H1 (cell line): ENCODE results near the gene C22orf31. TPM values are rescaled to one million over a fixed set of nuclear protein-coding genes. Genes with fewer than 3 reads are reported as not detected.

Experiments
- CTCF ChIA-PET: fragments of 300-600 bp; sonication (Branson Sonifier 250); formaldehyde crosslinking; loops from one replicate; lab custom pipeline; 2021; ENCODE audit not compliant: partially characterized antibody; lab: Charles Lee
- POLR2A ChIA-PET: fragments of 300-600 bp; sonication (Branson Sonifier 250); formaldehyde crosslinking; loops from one replicate; lab custom pipeline; 2021; ENCODE audit warnings: inconsistent platforms; ENCODE audit not compliant: partially characterized antibody; lab: Charles Lee
- DNase-seq, 2 experiments: peaks; one replicate each; pipeline versions ENCODE4 v3.0.0 to v3.0.0-alpha.2; 2010 to 2022; ENCODE audit warnings: low spot score in 2 of 2, low read depth in 1 of 2, mixed read lengths in 1 of 2
- FAIRE-seq: peaks from 2 replicates; lab custom pipeline; 2011; peaks lifted over from hg19 to GRCh38; lab: Jason Lieb, UNC
- H2AFZ ChIP-seq: 2 replicates; pipeline ENCODE4 v1.8.1; 2012; ENCODE audit warnings: low read length, inconsistent platforms
- H2AK5ac ChIP-seq: 2 replicates; pipeline ENCODE4 v1.6.1; 2013; ENCODE audit warnings: low read depth, low read length
- H2BK120ac ChIP-seq: replicated peaks from 2 replicates; pipeline ENCODE3; 2013; ENCODE audit warnings: low read depth, low read length, inconsistent platforms
- H2BK12ac ChIP-seq: 2 replicates; pipeline ENCODE4 v1.6.1; 2013; ENCODE audit warnings: low read depth, low read length
- H2BK15ac ChIP-seq: 2 replicates; pipeline ENCODE4 v1.6.1; 2013; ENCODE audit warnings: low read length
- H2BK20ac ChIP-seq: 2 replicates; pipeline ENCODE4 v1.6.1; 2013; ENCODE audit warnings: low read length
- H2BK5ac ChIP-seq: 2 replicates; pipeline ENCODE4 v1.6.1; 2013; ENCODE audit warnings: low read depth, low read length
- H3K14ac ChIP-seq: 2 replicates; pipeline ENCODE4 v1.6.1; 2013; ENCODE audit warnings: inconsistent platforms; ENCODE audit not compliant: insufficient read length
- H3K18ac ChIP-seq: 2 replicates; pipeline ENCODE4 v1.6.1; 2013; ENCODE audit warnings: low read length; ENCODE audit errors: extremely low read depth
- H3K23ac ChIP-seq: 2 replicates; pipeline ENCODE4 v1.6.1; 2013; ENCODE audit warnings: inconsistent platforms; ENCODE audit not compliant: insufficient read length
- H3K23me2 ChIP-seq: 2 replicates; pipeline ENCODE4 v1.6.1; 2013; ENCODE audit warnings: low read depth, low read length
- H3K27ac ChIP-seq: 2 replicates; pipeline ENCODE4 v1.6.1; 2011; ENCODE audit warnings: low read depth, low read length, inconsistent platforms
- H3K27me3 ChIP-seq, 4 experiments: replicated peaks in 1 of 4; 1 replicate in 1 of 4; 2 replicates in 3 of 4; pipeline versions ENCODE4 v1.6.1 to v1.8.1; 2011 to 2013; ENCODE audit warnings: low read length in 3 of 4, mild to moderate bottlenecking in 3 of 4, inconsistent platforms in 2 of 4, mixed read lengths in 2 of 4, moderate library complexity in 1 of 4; ENCODE audit not compliant: control insufficient read depth in 3 of 4, insufficient read depth in 3 of 4; ENCODE audit errors: extremely low read depth in 1 of 4
- H3K36me3 ChIP-seq, 4 experiments: 2 replicates each; pipeline versions ENCODE4 v1.6.1 to v1.8.1; 2011 to 2013; ENCODE audit warnings: mild to moderate bottlenecking in 4 of 4, low read length in 3 of 4, moderate library complexity in 2 of 4, control low read depth in 1 of 4, inconsistent platforms in 1 of 4; ENCODE audit not compliant: insufficient read depth in 4 of 4, control insufficient read depth in 2 of 4
- H3K4ac ChIP-seq: replicated peaks from 2 replicates; pipeline ENCODE3; 2013; ENCODE audit warnings: low read length, low read depth, mixed read lengths, inconsistent platforms; ENCODE audit not compliant: insufficient read length
- H3K4me1 ChIP-seq, 4 experiments: replicated peaks in 1 of 4; 1 replicate in 1 of 4; 2 replicates in 3 of 4; pipeline versions ENCODE4 v1.6.1 to v1.8.1; 2011 to 2013; ENCODE audit warnings: low read length in 3 of 4, inconsistent platforms in 2 of 4, mixed read lengths in 1 of 4; ENCODE audit not compliant: insufficient read depth in 4 of 4, control insufficient read depth in 3 of 4
- H3K4me2 ChIP-seq, 2 experiments: 2 replicates each; pipeline versions ENCODE4 v1.6.1 to v1.8.1; 2011 to 2013; ENCODE audit warnings: low read depth in 2 of 2, low read length in 2 of 2, control low read depth in 1 of 2, inconsistent platforms in 1 of 2, mild to moderate bottlenecking in 1 of 2; ENCODE audit not compliant: insufficient read depth in 1 of 2
- H3K4me3 ChIP-seq, 4 experiments: fragments of 200-600, 300-600 bp in 1 of 4; sonication (generic), shearing (Covaris generic), sonication (Bioruptor Twin) in 1 of 4; 2 replicates each; pipeline versions ENCODE4 v1.5.1 to v1.8.1; 2011 to 2016; ENCODE audit warnings: low read length in 4 of 4, low read depth in 3 of 4, control low read depth in 2 of 4, inconsistent platforms in 2 of 4, mild to moderate bottlenecking in 2 of 4, mixed read lengths in 1 of 4, moderate library complexity in 1 of 4; ENCODE audit not compliant: insufficient read depth in 2 of 4; ENCODE audit errors: extremely low read depth in 1 of 4
- H3K56ac ChIP-seq: replicated peaks from 2 replicates; pipeline ENCODE3; 2013; ENCODE audit warnings: low read depth, mild to moderate bottlenecking, mixed read lengths, low read length, inconsistent platforms; ENCODE audit not compliant: insufficient read length
- H3K79me1 ChIP-seq: 2 replicates; pipeline ENCODE4 v1.6.1; 2013; ENCODE audit warnings: low read depth, low read length, control low read depth
- H3K79me2 ChIP-seq, 2 experiments: 2 replicates each; pipeline versions ENCODE4 v1.6.1 to v1.8.1; 2012 to 2013; ENCODE audit warnings: low read length in 2 of 2, mild to moderate bottlenecking in 2 of 2, inconsistent platforms in 1 of 2; ENCODE audit not compliant: insufficient read depth in 2 of 2, control insufficient read depth in 1 of 2
- H3K9ac ChIP-seq, 4 experiments: replicated peaks in 1 of 4; 1 replicate in 1 of 4; 2 replicates in 3 of 4; pipeline versions ENCODE4 v1.6.1 to v1.8.1; 2011 to 2013; ENCODE audit warnings: low read depth in 3 of 4, low read length in 3 of 4, control low read depth in 2 of 4, mild to moderate bottlenecking in 2 of 4, moderate library complexity in 2 of 4, inconsistent platforms in 1 of 4; ENCODE audit errors: extremely low read depth in 1 of 4
- H3K9me3 ChIP-seq, 2 experiments: 2 replicates each; pipeline versions ENCODE4 v1.6.1 to v1.8.1; 2012 to 2013; ENCODE audit warnings: mild to moderate bottlenecking in 2 of 2, moderate library complexity in 2 of 2, control low read depth in 1 of 2, inconsistent platforms in 1 of 2, low read depth in 1 of 2, low read length in 1 of 2, mixed read lengths in 1 of 2; ENCODE audit not compliant: insufficient read depth in 2 of 2
- H4K20me1 ChIP-seq, 2 experiments: replicated peaks in 1 of 2; 2 replicates each; pipeline versions ENCODE3 to v1.8.1; 2011 to 2013; ENCODE audit warnings: inconsistent platforms in 2 of 2, low read length in 2 of 2, mild to moderate bottlenecking in 1 of 2; ENCODE audit not compliant: insufficient read depth in 2 of 2, control insufficient read depth in 1 of 2
- H4K5ac ChIP-seq: 2 replicates; pipeline ENCODE4 v1.6.1; 2013; ENCODE audit warnings: low read length, low read depth, mixed read lengths, inconsistent platforms; ENCODE audit not compliant: insufficient read length
- H4K8ac ChIP-seq: 2 replicates; pipeline ENCODE4 v1.8.0; 2013; ENCODE audit warnings: mild to moderate bottlenecking, moderate library complexity, low read length, inconsistent platforms; ENCODE audit not compliant: insufficient read depth; ENCODE audit errors: extremely low read depth
- H4K91ac ChIP-seq: replicated peaks from 2 replicates; pipeline ENCODE3; 2013; ENCODE audit warnings: low read length, mixed read lengths, inconsistent platforms; ENCODE audit not compliant: insufficient read length
- ASH2L ChIP-seq: fragments of 200-600, 300-600 bp; sonication (generic); IDR thresholded peaks from one replicate; pipeline ENCODE4 v1.7.1; 2017; ENCODE audit warnings: low read length
- CBX5 ChIP-seq: fragments of 300-800, 300-1000 bp; sonication (generic); IDR thresholded peaks from 2 replicates; pipeline ENCODE4 v1.7.1; 2016; ENCODE audit warnings: antibody characterized with exemption, low read length, low read depth
- E2F6 ChIP-seq: IDR thresholded peaks from 2 replicates; pipeline ENCODE4 v1.6.1; 2012; ENCODE audit warnings: inconsistent platforms
- EZH2 ChIP-seq: fragments of 200-600 bp; sonication (generic); IDR thresholded peaks from 2 replicates; pipeline ENCODE4 v1.7.1; 2012; ENCODE audit warnings: low read depth, mild to moderate bottlenecking, moderate library complexity, low read length, inconsistent platforms; ENCODE audit not compliant: severe bottlenecking
- HDAC2 ChIP-seq, 2 experiments: fragments of 300-600 bp in 1 of 2; sonication (generic) in 1 of 2; IDR thresholded peaks; 2 replicates each; pipeline ENCODE4 v1.6.1; 2011 to 2012; ENCODE audit warnings: low read depth in 2 of 2, low read length in 2 of 2, mild to moderate bottlenecking in 2 of 2, moderate library complexity in 2 of 2, borderline replicate concordance in 1 of 2, inconsistent platforms in 1 of 2
- KDM4A ChIP-seq: IDR thresholded peaks from one replicate; pipeline ENCODE4 v1.7.1; 2012; ENCODE audit warnings: low read depth, mild to moderate bottlenecking, moderate library complexity, low read length, inconsistent platforms; ENCODE audit not compliant: severe bottlenecking
- MAFK ChIP-seq: IDR thresholded peaks from 2 replicates; pipeline ENCODE4 v1.6.1; 2012; ENCODE audit warnings: low read depth, mild to moderate bottlenecking, improper control_type of control experiment, low read length
- POLR2AphosphoS5 ChIP-seq: IDR thresholded peaks from 2 replicates; pipeline ENCODE4 v1.6.1; 2011; ENCODE audit warnings: low read depth, low read length
- RAD21 ChIP-seq, 2 experiments: IDR thresholded peaks in 1 of 2; conservative IDR thresholded peaks in 1 of 2; 2 replicates each; pipeline ENCODE4 v1.6.1; 2011; ENCODE audit warnings: low read depth in 2 of 2, low read length in 2 of 2, improper control_type of control experiment in 1 of 2, inconsistent platforms in 1 of 2, mild to moderate bottlenecking in 1 of 2, moderate library complexity in 1 of 2
- RFX5 ChIP-seq: IDR thresholded peaks from 2 replicates; pipeline ENCODE4 v1.6.1; 2011; ENCODE audit warnings: low read depth, low read length, improper control_type of control experiment, borderline replicate concordance
- WGBS, 2 experiments: shearing (Covaris generic) in 1 of 2; methylation state at CpG; one replicate each; pipeline versions ENCODE4 v1.1.6 to v1.1.7; 2013 to 2015; ENCODE audit warnings: low lambda C conversion rate in 2 of 2, mixed read lengths in 2 of 2, inconsistent platforms in 1 of 2, low coverage in 1 of 2, missing lambda C conversion rate in 1 of 2; ENCODE audit not compliant: insufficient replicate concordance in 2 of 2, insufficient coverage in 1 of 2, insufficient read length in 1 of 2; ENCODE audit errors: extremely low coverage in 1 of 2, missing lambda C conversion rate in 1 of 2; 5-methylcytosine and 5-hydroxymethylcytosine counted together
- long read RNA-seq, 2 experiments: library from RNA in 1 of 2; library from capped mRNA in 1 of 2; stranded (forward); transcript quantifications; one replicate each; pipeline ENCODE4 v2.0.0, GENCODE V29; 2021; ENCODE audit warnings: inconsistent platforms in 1 of 2
- polyA minus RNA-seq, 3 experiments: library from RNA; depleted of rRNA, polyadenylated mRNA; stranded (reverse); fragments of >200 nt; gene quantifications; 1 replicate in 2 of 3; 2 replicates in 1 of 3; pipeline ENCODE4 v1.2.3, GENCODE V29; 2011
- polyA plus RNA-seq, 7 experiments: library from polyadenylated mRNA; depleted of rRNA in 3 of 7; stranded (reverse) in 5 of 7; unstranded in 2 of 7; fragments of >200 nt in 5 of 7; fragments of 200-250 nt in 2 of 7; gene quantifications; 1 replicate in 5 of 7; 2 replicates in 1 of 7; 4 replicates in 1 of 7; pipeline versions ENCODE4 v1.2.1 to v1.2.3, GENCODE V29; 2011 to 2013; ENCODE audit warnings: missing spikeins in 2 of 7, mixed read lengths in 2 of 7
- total RNA-seq: library from RNA; stranded (reverse); fragmentation: NEBNext Ultra II Directional; extraction: Animal tissue kit (Norgen Biotek cat#: 25700); gene quantifications from 2 replicates; pipeline ENCODE4 v1.2.1, GENCODE V29; 2021

Gene C22orf31
- total RNA-seq (not detected in 2 replicates), polyA plus RNA-seq (2011; rRNA removed) (not detected in 2 replicates), polyA minus RNA-seq (2011; rRNA and poly(A)+ RNA removed) (not detected in 2 replicates)
- polyA plus RNA-seq (2011; cell fraction: cytosol; rRNA removed), result not detected
- polyA plus RNA-seq (2011; cell fraction: nucleus; rRNA removed), result not detected
- polyA plus RNA-seq (2012, experiment 1 of 2), result not detected in 4 replicates
- polyA plus RNA-seq (2012, experiment 2 of 2), result not detected
- not detected for polyA plus RNA-seq (2013, experiment 1 of 2)
- polyA plus RNA-seq (2013, experiment 2 of 2), result not detected
- not detected for polyA minus RNA-seq (2011; cell fraction: cytosol; rRNA and poly(A)+ RNA removed)
- not detected for polyA minus RNA-seq (2011; cell fraction: nucleus; rRNA and poly(A)+ RNA removed)
- long read RNA-seq, experiment 1, result 0 reads
- long read RNA-seq, experiment 2, result 0 reads

GRCh38 chr22:29061773-29062172 lies at the start of gene C22orf31:
Gene C22orf31, minus strand, starts transcription at chr22:29061831. Its CDS starts 39 bp downstream, at chr22:29061792.
- Histone ChIP-seq H3K4ac (no peak within 1 kb of the TSS), H2BK5ac (no peak within 1 kb of the TSS), H4K91ac (no peak within 1 kb of the TSS), H3K4me3 (no peak within 1 kb of the TSS), H2BK15ac (0 out of 2 replicates have a peak within 1 kb of the TSS, but pooled peaks have one; percentile 29), H3K79me1 (no peaks in the 10 kb centered on the region), H4K5ac (no peak within 1 kb of the TSS), H3K27ac (no peak within 1 kb of the TSS), H3K79me2 (no peaks in the 10 kb centered on the region), H4K8ac (no peak within 1 kb of the TSS), H3K36me3 (no peaks in the 10 kb centered on the region), H3K23me2 (no peaks in the 10 kb centered on the region), H3K4me1 (peaks cover 0 to 4% (median 1%) of the 10 kb centered on the region in 4 experiments; a peak in 3 of 7 replicates), H3K4me2 (no peak within 1 kb of the TSS), H2BK20ac (peak within 1 kb of the TSS; percentile 4; the same call in 1 of the 2 replicates), H4K20me1 (no peaks in the 10 kb centered on the region), H2BK120ac (no peak within 1 kb of the TSS), H3K9me3 (no peaks in the 10 kb centered on the region), H2AK5ac (no peak within 1 kb of the TSS), H2BK12ac (no peak within 1 kb of the TSS), H3K27me3 (no peaks in the 10 kb centered on the region), H3K56ac (no peak within 1 kb of the TSS), H3K23ac (no peak within 1 kb of the TSS), H3K9ac (no peak within 1 kb of the TSS), H3K14ac (no peak within 1 kb of the TSS), H2AFZ (no peak within 1 kb of the TSS), H3K18ac (no peak within 1 kb of the TSS)
- ChIA-PET CTCF (interaction anchor here (0.6 to 2.2 kb wide), 5 partner anchors 17 to 206 kb away, joined by 3 to 7 read pairs (median 4); no protein-coding TSS in a partner anchor), POLR2A (interaction anchor here (1.2 kb wide), 1 partner anchor 17 kb away, joined by 3 read pairs; no protein-coding TSS in a partner anchor)
- no peak for DNase-seq
- 89% methylated on average over 2 of the region's 2 CpGs; no CpG with 5 or more reads in 1 of the 2 experiments for WGBS, 2 experiments
- FAIRE-seq, result no peak
- TF ChIP-seq RFX5 (no peak), KDM4A (no peak), CBX5 (no peak), E2F6 (no peak), HDAC2 (IDR thresholded peaks at IDR 0.05; ENCODE audit: borderline replicate concordance in 1 of 2, low read depth in 2 of 2, low read length in 2 of 2) (no peak), MAFK (no peak), EZH2 (no peak), ASH2L (no peak), POLR2AphosphoS5 (no peak), RAD21 (IDR thresholded peaks at IDR 0.05 in 1 of 2, conservative IDR thresholded peaks at IDR 0.05 in 1 of 2; ENCODE audit: low read depth in 2 of 2, low read length in 2 of 2) (no peak)
